GM21381 (cell line): Measurements from ENCODE around the gene ZSWIM2.
"Not testable (repeated sequence)": the region's sequence is repeated elsewhere in the genome, so short reads cannot be mapped to it uniquely, and the experiment has no call there.

Source experiments
- ATAC-seq: cut with Tn5 transposase; IDR thresholded peaks from one replicate; pipeline ENCODE4 v1.9.1; 2021; ENCODE audit warnings: mild to moderate bottlenecking, moderate library complexity; ENCODE audit not compliant: unreplicated experiment

ZSWIM2 gene

DNA sequence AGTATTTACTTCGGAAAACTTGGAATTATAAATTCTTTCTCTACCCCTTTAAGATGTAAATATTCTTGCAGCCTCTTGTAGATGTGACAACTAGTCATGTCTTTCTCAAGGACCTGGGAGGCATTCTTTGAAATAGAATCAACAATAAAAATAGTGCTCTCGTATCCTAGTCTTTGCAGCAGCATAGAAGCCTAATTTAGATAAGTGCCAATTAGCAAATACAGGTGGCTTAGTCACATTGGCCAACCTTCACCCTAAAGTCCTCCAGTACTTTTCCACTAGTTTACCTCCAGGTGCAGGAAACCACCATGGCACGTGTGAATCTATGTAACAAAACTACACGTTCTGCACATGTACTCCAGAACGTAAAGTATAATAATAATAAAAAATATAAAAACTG, 3.5 kb upstream of the ZSWIM2 start:
- ATAC-seq, result no peak

DNA sequence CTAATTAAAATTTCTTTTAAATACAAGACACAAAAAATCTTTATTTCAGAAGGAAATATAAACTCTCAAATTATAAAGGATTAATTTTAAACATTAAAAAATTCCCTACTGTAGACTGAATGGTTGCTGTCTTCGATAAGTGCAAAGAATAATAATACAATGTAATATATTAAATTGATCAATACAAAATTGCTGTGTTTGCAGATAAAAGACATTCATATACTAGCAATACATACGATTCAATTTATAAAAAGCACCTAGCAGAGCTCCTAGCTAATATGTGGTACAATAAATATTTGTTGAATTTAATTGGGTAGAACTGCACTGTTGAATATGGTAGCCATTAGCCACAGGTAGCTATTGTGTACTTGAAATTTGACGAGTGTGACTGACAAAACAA, 6.6 kb downstream of the ZSWIM2 start:
- no peak for ATAC-seq

GRCh38 chr2:186841940-186842339, 7.0 kb downstream of the ZSWIM2 start:
- ATAC-seq, result no peak

GRCh38 chr2:186835628-186836027, 13.3 kb downstream of the ZSWIM2 start:
- no peak for ATAC-seq

DNA sequence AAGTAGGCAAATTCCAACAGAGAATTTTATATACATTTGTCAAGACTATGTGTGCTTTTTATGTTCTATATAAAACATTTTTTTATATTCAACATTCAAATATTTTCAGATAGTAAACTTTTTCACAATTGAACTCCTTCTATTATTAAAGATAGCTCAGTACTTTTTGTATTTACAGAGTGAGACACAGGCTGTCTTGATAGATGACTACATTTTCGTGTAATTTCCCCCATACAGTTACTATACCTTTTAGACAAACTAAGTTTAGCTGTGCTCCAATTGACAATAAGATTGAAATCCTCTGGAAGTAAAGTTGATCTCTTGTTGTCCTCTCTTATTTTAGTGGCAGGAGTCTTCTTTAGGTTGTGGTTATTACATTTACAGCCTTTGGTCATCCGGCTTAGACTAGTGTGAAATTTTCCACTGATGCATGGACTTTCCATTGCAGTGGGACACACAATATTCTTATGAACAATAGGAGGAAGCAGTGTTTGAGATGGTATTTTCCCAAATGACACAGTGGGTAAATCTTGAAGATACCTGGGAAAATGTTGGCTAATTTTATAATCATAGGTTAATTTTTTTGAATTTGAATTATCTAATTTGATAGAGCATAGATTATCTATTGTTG, 21.0 kb downstream of the ZSWIM2 start:
- no peak for ATAC-seq

DNA sequence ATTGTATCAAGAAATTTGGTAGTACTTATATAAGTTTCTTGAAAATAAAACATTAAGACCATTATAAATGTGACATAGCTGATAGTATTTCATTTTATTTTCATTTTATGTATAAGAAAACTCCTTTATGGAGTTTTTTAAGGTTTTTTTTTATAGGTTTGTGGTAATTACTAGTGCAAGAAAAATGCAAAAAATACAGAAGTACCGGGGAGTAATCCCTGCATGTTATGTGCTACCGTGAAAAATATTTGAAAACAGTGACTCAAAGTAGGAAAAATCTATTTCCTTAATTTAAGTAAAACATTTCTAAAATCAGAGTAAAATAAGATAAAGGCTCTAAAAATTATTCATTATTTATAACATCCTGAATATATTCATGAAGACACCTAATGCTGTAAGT, 21.6 kb downstream of the ZSWIM2 start:
- ATAC-seq, result no peak

GRCh38 chr2:186822323-186822722, 26.6 kb downstream of the ZSWIM2 start:
- ATAC-seq, result no peak

DNA sequence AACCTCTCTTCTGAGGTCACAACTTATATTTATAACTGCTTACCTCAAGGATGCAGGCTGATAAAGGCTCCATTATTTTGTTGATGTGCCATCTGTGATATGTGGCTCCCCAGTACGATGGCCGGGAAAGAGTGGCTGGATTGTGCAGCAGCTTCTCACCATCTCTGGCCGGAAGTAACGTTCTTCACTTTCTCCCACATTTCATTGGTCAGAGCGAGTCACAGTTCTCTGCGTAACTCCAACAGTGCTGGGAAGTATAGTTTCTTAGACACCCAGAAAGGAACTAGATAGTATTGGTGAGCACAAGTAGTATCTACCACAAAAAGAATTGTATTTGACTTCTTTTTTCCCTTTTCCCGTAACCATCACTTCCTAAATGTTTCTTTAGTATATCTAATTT, 28.7 kb downstream of the ZSWIM2 start:
- ATAC-seq, result no peak

DNA sequence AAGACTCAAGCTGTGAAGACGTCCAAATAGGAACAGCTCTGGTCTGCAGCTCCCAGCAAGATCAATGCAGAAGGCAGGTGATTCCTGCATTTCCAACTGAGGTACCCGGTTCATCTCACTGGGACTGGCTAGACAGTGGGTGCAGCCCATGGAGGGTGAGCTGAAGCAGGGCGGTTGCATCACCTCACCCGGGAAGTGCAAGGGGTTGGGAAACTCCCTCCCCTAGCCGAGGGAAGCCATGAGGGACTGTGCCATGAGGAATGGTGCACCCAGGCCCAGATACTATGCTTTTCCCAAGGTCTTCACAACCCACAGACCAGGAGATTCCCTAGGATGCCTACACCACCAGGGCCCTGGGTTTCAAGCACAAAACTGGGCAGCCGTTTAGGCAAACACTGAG, 37.2 kb downstream of the ZSWIM2 start:
- ATAC-seq, result not testable (repeated sequence)

DNA sequence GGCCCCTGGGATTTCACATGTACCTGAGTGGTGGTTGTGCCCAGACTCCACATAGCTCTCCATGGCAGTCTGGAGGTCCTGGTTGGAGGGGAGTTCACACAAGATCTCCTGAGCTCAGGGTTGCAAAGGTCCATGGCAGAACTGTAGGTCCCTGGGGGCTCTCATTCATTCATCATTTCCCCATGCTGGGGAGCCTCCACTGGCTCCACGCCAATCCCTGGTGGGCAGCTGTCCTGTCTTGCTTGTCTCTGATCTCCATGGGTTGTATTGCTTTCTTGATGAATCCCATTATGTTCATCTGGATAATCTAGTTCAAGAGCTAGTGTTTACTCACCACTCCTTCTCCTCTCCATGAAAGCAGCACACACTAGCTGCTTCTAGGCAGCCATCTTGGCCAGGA, 42.4 kb downstream of the ZSWIM2 start:
- no peak for ATAC-seq

DNA sequence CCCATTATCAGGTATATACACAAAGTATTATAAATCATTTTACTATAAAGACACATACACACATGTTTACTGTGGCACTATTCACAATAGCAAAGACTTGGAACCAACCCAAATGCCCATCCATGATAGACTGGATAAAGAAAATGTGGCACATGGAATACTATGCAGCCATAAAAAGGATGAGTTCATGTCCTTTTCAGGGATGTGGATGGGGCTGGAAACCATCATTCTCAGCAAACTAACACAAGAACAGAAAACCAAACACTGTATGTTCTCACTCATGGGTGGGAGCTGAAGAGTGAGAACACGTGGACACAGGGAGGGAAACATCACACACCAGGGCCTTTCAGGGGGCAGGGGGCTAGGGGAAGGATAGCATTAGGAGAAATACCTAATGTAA, 50.4 kb downstream of the ZSWIM2 start:
- not testable (repeated sequence) for ATAC-seq

DNA sequence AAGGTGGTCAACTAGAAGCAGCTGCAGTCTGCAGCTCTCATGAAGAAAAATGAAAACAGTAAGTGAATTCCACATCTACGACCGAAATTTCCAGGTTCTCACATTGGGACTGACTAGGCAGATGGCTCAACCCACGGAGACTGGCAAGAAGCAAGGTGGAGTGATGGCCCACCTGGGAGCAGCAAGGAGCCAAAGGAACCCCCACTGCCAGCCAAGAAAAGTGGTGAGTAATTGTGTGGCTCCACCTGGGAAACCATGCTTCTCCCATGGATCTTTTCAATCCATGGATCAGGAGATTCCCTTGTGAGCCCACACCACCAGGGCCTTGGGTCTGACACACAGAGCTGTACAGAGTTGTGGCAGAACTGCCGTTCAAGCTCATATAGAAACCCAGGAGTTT, 64.0 kb downstream of the ZSWIM2 start:
- no peak for ATAC-seq

GRCh38 chr2:186783254-186783653, 65.7 kb downstream of the ZSWIM2 start:
- no peak for ATAC-seq

DNA sequence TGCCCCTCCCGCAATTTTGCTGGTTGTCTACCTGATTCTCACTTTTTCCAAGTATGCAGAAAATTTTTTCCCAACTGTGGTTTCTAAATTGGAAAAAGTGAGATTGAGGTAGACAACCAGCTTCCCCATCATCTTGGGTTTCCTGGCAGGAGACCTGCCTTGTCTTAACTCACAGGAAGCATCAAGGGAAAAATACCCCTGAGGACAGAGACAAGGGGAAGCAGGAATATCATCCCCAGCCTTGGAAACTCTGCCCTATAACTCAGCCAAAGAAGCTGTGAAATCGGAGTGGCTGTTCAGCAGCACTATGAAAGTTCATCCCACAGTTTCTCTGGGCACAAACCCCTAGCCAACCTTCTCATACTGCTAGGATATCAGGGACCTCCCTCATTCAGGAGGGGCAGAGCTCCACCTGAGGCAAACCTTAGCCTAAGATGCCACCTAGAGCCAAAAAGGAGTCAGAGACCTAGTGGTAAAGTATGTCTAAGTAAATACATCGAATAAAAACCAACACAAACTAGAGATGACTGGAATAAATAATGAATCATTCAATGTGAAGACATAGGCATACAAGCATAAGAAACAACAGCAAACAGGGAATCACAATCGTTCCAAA, 68.2 kb downstream of the ZSWIM2 start:
- no peak for ATAC-seq
